ENCODE measurements around the gene EMP2.

Gene EMP2

DNA sequence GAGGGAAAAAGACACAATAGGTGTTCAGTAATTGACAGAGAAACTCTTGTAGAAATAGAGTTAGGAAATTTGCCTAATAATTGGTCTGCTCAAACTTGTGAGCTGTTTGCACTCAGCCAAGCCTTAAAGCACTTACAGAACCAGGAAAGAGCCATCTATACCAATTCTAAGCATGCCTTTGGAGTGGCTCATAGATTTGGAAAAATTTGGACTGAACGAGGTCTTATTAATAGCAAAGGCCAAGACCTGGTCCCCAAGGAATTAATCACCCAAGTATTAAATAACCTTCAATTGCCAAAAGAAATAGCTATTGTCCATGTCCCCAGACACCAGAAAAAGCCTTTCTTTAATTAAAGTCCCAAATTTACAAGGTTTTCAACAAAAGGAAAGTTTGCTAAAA is 90.3 kb downstream of the EMP2 start:
- DNase-seq (ENCODE audit: low read depth in 3 of 3): no peak

DNA sequence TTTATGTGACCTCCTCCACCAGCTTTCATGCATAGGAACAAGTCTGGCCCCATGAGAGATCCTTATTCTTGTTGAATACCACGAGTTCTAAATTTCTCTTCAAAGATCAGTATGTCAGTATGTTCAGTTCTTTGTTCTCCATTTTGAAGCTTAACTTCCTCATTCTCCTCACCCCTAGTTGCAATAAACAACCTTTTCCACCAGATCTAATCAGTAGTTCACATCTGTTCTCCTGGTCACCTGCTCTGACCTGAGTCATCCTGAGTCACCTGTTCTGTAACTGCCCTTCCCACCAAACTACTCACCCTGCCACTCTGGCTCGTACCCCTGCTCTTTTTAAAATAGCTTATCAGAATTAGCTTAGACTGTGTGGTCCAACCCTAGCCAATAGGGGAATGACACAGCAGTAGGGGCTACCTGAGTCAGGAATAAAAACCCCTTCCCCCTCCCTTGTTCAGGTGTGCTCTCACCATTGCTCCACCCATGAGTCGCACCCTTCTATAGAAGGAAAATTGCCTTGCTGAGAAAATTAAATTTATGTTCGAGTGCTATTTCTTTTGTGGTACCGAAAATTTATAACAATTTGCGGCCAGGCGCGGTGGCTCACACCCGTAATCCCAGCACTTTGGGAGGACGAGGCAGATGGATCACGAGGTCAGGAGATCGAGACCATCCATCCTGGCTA is 94.6 kb downstream of the EMP2 start:
- DNase-seq (ENCODE audit: low read depth in 3 of 3): no peak

DNA sequence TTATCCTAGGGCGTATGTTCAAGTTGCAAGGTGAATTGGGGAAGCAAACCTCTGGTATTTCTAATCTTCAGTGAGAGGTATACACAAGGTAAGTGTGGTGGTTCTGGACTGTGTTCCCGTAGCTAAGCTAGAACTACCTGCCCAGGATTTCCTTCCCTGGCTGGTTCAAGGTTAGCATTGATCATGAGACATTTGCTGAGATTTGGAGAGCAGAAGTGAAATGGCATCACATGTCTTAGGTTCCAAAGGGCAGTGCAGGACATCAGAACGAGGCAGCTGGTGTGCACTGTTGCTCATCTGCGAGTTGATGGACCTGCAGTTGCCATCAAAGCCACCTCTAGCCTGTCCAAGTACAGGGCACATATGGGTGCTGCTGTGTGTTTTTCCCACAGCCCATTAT is 95.2 kb downstream of the EMP2 start:
- no peak for DNase-seq (ENCODE audit: low read depth in 3 of 3)

DNA sequence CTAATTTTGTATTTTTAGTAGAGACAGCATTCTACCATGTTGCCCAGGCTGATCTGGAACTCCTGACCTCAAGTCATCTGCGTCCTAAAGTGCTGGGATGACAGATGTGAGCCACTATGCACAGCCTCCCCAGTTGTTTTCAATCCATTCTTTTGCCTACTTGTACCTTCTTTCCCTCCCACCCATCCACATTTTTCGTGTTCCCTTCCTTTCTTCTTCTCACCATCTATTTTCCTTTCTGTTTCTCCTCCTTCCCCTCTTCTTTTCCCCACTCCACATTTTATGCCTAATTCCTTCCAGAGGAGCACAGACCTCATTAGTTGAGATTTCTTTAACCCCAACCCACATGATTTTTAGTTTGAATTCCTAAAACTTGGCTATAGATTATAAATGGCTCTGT is 100.2 kb downstream of the EMP2 start:
- DNase-seq (ENCODE audit: low read depth in 3 of 3): no peak
